HCT116 (cell line): Measurements from ENCODE around the gene MRPS12. TPM values are rescaled to one million over a fixed set of nuclear protein-coding genes. Genes with fewer than 3 reads are reported as not detected.

Experiments used
- ATAC-seq: fragments of 200-7000 bp; cut with Tn5 transposase; 2 replicates; pipeline ENCODE4 v1.9.1; 2020; ENCODE audit warnings: mild to moderate bottlenecking, moderate library complexity
- BruUV-seq: library from RNA; stranded (reverse); fragments of 400-500 nt; replicated peaks from 2 replicates; lab custom pipeline; 2021; lab: Mats Ljungman, UMichigan
- CTCF ChIA-PET: fragments of 300-600 bp; sonication (Branson Sonifier 250); formaldehyde crosslinking; loops from one replicate; lab custom pipeline; 2021; ENCODE audit warnings: antibody characterized with exemption; lab: Charles Lee
- POLR2A ChIA-PET: fragments of 300-600, 350-600 bp; sonication (Branson Sonifier 250); formaldehyde crosslinking; loops from one replicate; lab custom pipeline; 2021; ENCODE audit warnings: antibody characterized with exemption; lab: Charles Lee
- RAD21 ChIA-PET, 2 experiments: fragments of 300-600 bp; sonication (Branson Sonifier 250); formaldehyde crosslinking; loops; one replicate each; lab custom pipeline; 2023; ENCODE audit warnings: low total read pairs in 2 of 2; ENCODE audit not compliant: uncharacterized antibody in 2 of 2, unreplicated experiment in 2 of 2, low non-redundant PET in 1 of 2; lab: Charles Lee
- DNase-seq: peaks from one replicate; pipeline ENCODE4 v3.0.0-alpha.2; 2010; ENCODE audit warnings: low read depth, low spot score
- H2AFZ ChIP-seq: fragments of 200-600 bp; shearing (Covaris generic), sonication (generic); 2 replicates; pipeline ENCODE4 v1.6.1; 2017; ENCODE audit warnings: low read depth, mixed run types, mixed read lengths, antibody characterized with exemption, low read length; ENCODE audit not compliant: poor library complexity, severe bottlenecking
- H3K27ac ChIP-seq: 2 replicates; pipeline ENCODE4 v1.5.1; 2012; ENCODE audit warnings: low read depth, low read length
- H3K27me3 ChIP-seq: fragments of 200-600 bp; sonication (generic); 2 replicates; pipeline ENCODE4 v1.6.1; 2016; ENCODE audit warnings: mixed run types, low read length, mixed read lengths; ENCODE audit not compliant: insufficient read depth
- H3K36me3 ChIP-seq, 2 experiments: fragments of 200-500 bp in 1 of 2; fragments of 200-600 bp in 1 of 2; sonication (Bioruptor generic) in 1 of 2; sonication (generic) in 1 of 2; 2 replicates each; pipeline versions ENCODE4 v1.5.1 to v1.6.1; 2014 to 2016; ENCODE audit warnings: low read length in 2 of 2, inconsistent platforms in 1 of 2, mixed read lengths in 1 of 2, mixed run types in 1 of 2; ENCODE audit not compliant: insufficient read depth in 2 of 2, control insufficient read depth in 1 of 2
- H3K4me1 ChIP-seq, 2 experiments: fragments of 200-600 bp in 1 of 2; sonication (generic) in 1 of 2; 2 replicates each; pipeline versions ENCODE4 v1.5.1 to v1.6.1; 2012 to 2017; ENCODE audit warnings: low read length in 2 of 2, inconsistent platforms in 1 of 2, mild to moderate bottlenecking in 1 of 2, mixed read lengths in 1 of 2, mixed run types in 1 of 2, moderate library complexity in 1 of 2; ENCODE audit not compliant: insufficient read depth in 2 of 2, control insufficient read depth in 1 of 2
- H3K4me2 ChIP-seq: fragments of 200-600 bp; sonication (generic); 2 replicates; pipeline ENCODE4 v1.6.1; 2017; ENCODE audit warnings: mixed run types, low read length, mixed read lengths
- H3K4me3 ChIP-seq, 2 experiments: fragments of 200-600 bp in 1 of 2; sonication (generic) in 1 of 2; replicated peaks in 1 of 2; 2 replicates each; pipeline ENCODE4 v1.5.1; 2011 to 2016; ENCODE audit warnings: low read length in 2 of 2, control low read depth in 1 of 2, low read depth in 1 of 2, mild to moderate bottlenecking in 1 of 2, mixed read lengths in 1 of 2, mixed run types in 1 of 2
- H3K79me2 ChIP-seq: fragments of 200-600 bp; sonication (generic); 2 replicates; pipeline ENCODE4 v1.6.1; 2017; ENCODE audit warnings: mild to moderate bottlenecking, mixed run types, low read length, moderate library complexity, mixed read lengths; ENCODE audit not compliant: insufficient read depth
- H3K9ac ChIP-seq: fragments of 200-600 bp; sonication (generic); 2 replicates; pipeline ENCODE4 v1.6.1; 2016; ENCODE audit warnings: low read length, mixed read lengths
- H3K9me2 ChIP-seq: fragments of 200-600 bp; sonication (generic), shearing (Covaris generic); 2 replicates; pipeline ENCODE4 v1.6.1; 2017; ENCODE audit warnings: mixed run types, mild to moderate bottlenecking, moderate library complexity; ENCODE audit not compliant: insufficient read depth
- H3K9me3 ChIP-seq, 2 experiments: fragments of 200-500 bp in 1 of 2; fragments of 200-600 bp in 1 of 2; sonication (Bioruptor generic) in 1 of 2; sonication (generic) in 1 of 2; 2 replicates each; pipeline ENCODE4 v1.6.1; 2014 to 2017; ENCODE audit warnings: low read length in 2 of 2, mixed read lengths in 2 of 2, inconsistent platforms in 1 of 2, low read depth in 1 of 2, mild to moderate bottlenecking in 1 of 2, mixed run types in 1 of 2, moderate library complexity in 1 of 2; ENCODE audit not compliant: control insufficient read depth in 1 of 2, insufficient read depth in 1 of 2
- H4K20me1 ChIP-seq: fragments of 200-600 bp; sonication (generic), shearing (Covaris generic); 2 replicates; pipeline ENCODE4 v1.6.1; 2017; ENCODE audit warnings: mixed run types, mild to moderate bottlenecking, moderate library complexity; ENCODE audit not compliant: insufficient read depth
- CBX3 ChIP-seq: IDR thresholded peaks from 2 replicates; pipeline ENCODE4 v1.6.1; 2012; ENCODE audit warnings: low read depth
- CEBPB ChIP-seq: IDR thresholded peaks from 2 replicates; pipeline ENCODE4 v1.6.1; 2012; ENCODE audit warnings: low read depth
- EGR1 ChIP-seq: IDR thresholded peaks from 2 replicates; pipeline ENCODE4 v1.6.1; 2012; ENCODE audit warnings: low read depth
- ELF1 ChIP-seq: IDR thresholded peaks from 2 replicates; pipeline ENCODE4 v1.6.1; 2012; ENCODE audit warnings: low read depth, borderline replicate concordance
- EZH2 ChIP-seq: fragments of 200-600 bp; sonication (generic); IDR thresholded peaks from 2 replicates; pipeline ENCODE4 v1.6.1; 2017; ENCODE audit warnings: antibody characterized with exemption, mixed run types
- FOSL1 ChIP-seq: IDR thresholded peaks from 2 replicates; pipeline ENCODE4 v1.6.1; 2012; ENCODE audit warnings: low read depth
- POLR2AphosphoS5 ChIP-seq: IDR thresholded peaks from 2 replicates; pipeline ENCODE4 v1.6.1; 2011; ENCODE audit warnings: mild to moderate bottlenecking, low read depth, low read length, moderate library complexity
- RAD21 ChIP-seq: IDR thresholded peaks from 2 replicates; pipeline ENCODE4 v1.6.1; 2012; ENCODE audit warnings: low read depth, mild to moderate bottlenecking
- SIN3A ChIP-seq: IDR thresholded peaks from 2 replicates; pipeline ENCODE4 v1.6.1; 2012; ENCODE audit warnings: low read depth
- SP1 ChIP-seq: IDR thresholded peaks from 2 replicates; pipeline ENCODE4 v1.6.1; 2012; ENCODE audit warnings: low read depth
- SRF ChIP-seq: IDR thresholded peaks from 2 replicates; pipeline ENCODE4 v1.6.1; 2012; ENCODE audit warnings: low read depth
- YY1 ChIP-seq: IDR thresholded peaks from 2 replicates; pipeline ENCODE4 v1.6.1; 2011; ENCODE audit warnings: low read length, low read depth, moderate library complexity, mild to moderate bottlenecking; ENCODE audit not compliant: insufficient replicate concordance; ENCODE audit errors: extremely low read depth
- ZNF274 ChIP-seq: fragments of 200-500 bp; sonication (Bioruptor generic); IDR thresholded peaks from 2 replicates; pipeline ENCODE4 v1.6.1; 2014; ENCODE audit warnings: mild to moderate bottlenecking, low read depth, low read length, inconsistent platforms
- intact Hi-C: fragments of 100-400 bp; cut with micrococcal nuclease; formaldehyde crosslinking; loops from 2 replicates; pipeline ENCODE4 v1.10.0; 2022
- total RNA-seq: library from RNA; stranded (reverse); gene quantifications from one replicate; pipeline ENCODE4 v1.2.1, GENCODE V29; 2021; ENCODE audit not compliant: unreplicated experiment
- TF ChIP-seq, protein P1 (sequence below): IDR thresholded peaks from 2 replicates; pipeline ENCODE4 v1.6.1; 2012
- TF ChIP-seq, protein P2 (sequence below): IDR thresholded peaks from 2 replicates; pipeline ENCODE4 v1.6.1; 2012
- TF ChIP-seq, protein P3 (sequence below), 3 experiments: fragments of 200-600 bp in 1 of 3; sonication (generic) in 1 of 3; IDR thresholded peaks in 2 of 3; conservative IDR thresholded peaks in 1 of 3; 2 replicates each; pipeline ENCODE4 v1.5.1; 2012 to 2017; ENCODE audit warnings: low read depth in 2 of 3, low read length in 2 of 3, antibody characterized with exemption in 1 of 3, borderline replicate concordance in 1 of 3, control low read depth in 1 of 3, mild to moderate bottlenecking in 1 of 3, mixed read lengths in 1 of 3, mixed run types in 1 of 3, moderate library complexity in 1 of 3; ENCODE audit not compliant: insufficient read depth in 1 of 3
- TF ChIP-seq, protein P4 (sequence below): IDR thresholded peaks from 2 replicates; pipeline ENCODE4 v1.6.1; 2012; ENCODE audit warnings: low read depth

The MRPS12 gene
- total RNA-seq, 1 experiment from 2014 or later = 97.7 TPM

DNA sequence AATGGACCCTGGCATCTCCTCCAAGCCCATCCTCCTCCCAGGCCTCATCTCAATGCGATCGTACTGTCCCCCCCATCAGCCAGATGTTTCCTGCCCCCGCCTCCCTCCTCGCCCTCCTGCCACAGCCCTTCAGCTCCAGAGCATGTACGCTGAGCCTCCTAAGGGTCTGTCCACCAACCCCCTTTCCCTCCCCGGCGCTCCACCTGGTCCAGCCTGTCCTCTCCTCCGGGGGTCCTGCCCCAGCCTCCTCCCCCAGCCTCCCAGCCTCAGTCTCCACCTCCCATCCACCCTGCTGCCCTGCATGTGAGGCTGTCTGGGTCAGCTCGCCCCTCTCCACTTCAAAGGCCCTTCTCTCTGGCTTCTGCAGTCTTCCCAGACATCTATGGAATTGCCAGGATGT, 35.8 kb upstream of the MRPS12 start:
- Histone ChIP-seq H2AFZ (no peak overlapping the region), H3K27me3 (no peaks in the 10 kb centered on the region), H4K20me1 (no peaks in the 10 kb centered on the region), H3K36me3 (no peaks in the 10 kb centered on the region), H3K9me3 (no peaks in the 10 kb centered on the region), H3K9ac (no peak overlapping the region), H3K4me3 (no peak overlapping the region), H3K9me2 (no peaks in the 10 kb centered on the region), H3K4me2 (no peak overlapping the region), H3K27ac (no peak overlapping the region)
- CTCF ChIA-PET = no interaction called here
- BruUV-seq = no TSS peak
- RAD21 ChIA-PET = no interaction called here
- ATAC-seq = no peak
- POLR2A ChIA-PET = no interaction called here
- no peak for TF ChIP-seq EGR1
- TF ChIP-seq RAD21 = no peak
- no peak for TF ChIP-seq ELF1
- TF ChIP-seq, protein P1, sequence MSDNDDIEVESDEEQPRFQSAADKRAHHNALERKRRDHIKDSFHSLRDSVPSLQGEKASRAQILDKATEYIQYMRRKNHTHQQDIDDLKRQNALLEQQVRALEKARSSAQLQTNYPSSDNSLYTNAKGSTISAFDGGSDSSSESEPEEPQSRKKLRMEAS = no peak
- no peak for TF ChIP-seq ZNF274
- no peak for TF ChIP-seq POLR2AphosphoS5
- TF ChIP-seq FOSL1 = no peak
- TF ChIP-seq SRF = no peak
- TF ChIP-seq, protein P2, sequence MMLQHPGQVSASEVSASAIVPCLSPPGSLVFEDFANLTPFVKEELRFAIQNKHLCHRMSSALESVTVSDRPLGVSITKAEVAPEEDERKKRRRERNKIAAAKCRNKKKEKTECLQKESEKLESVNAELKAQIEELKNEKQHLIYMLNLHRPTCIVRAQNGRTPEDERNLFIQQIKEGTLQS = no peak
- TF ChIP-seq EZH2 = no peak
- no peak for TF ChIP-seq SIN3A
- TF ChIP-seq SP1 = no peak
- TF ChIP-seq CBX3 = no peak
- TF ChIP-seq, protein P3, sequence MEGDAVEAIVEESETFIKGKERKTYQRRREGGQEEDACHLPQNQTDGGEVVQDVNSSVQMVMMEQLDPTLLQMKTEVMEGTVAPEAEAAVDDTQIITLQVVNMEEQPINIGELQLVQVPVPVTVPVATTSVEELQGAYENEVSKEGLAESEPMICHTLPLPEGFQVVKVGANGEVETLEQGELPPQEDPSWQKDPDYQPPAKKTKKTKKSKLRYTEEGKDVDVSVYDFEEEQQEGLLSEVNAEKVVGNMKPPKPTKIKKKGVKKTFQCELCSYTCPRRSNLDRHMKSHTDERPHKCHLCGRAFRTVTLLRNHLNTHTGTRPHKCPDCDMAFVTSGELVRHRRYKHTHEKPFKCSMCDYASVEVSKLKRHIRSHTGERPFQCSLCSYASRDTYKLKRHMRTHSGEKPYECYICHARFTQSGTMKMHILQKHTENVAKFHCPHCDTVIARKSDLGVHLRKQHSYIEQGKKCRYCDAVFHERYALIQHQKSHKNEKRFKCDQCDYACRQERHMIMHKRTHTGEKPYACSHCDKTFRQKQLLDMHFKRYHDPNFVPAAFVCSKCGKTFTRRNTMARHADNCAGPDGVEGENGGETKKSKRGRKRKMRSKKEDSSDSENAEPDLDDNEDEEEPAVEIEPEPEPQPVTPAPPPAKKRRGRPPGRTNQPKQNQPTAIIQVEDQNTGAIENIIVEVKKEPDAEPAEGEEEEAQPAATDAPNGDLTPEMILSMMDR (IDR thresholded peaks at IDR 0.05 in 2 of 3, conservative IDR thresholded peaks at IDR 0.05 in 1 of 3; ENCODE audit: borderline replicate concordance in 1 of 3, insufficient read depth in 1 of 3, low read depth in 2 of 3, low read length in 2 of 3) = no peak
- TF ChIP-seq CEBPB = no peak
- TF ChIP-seq YY1 = no peak
- TF ChIP-seq, protein P4, sequence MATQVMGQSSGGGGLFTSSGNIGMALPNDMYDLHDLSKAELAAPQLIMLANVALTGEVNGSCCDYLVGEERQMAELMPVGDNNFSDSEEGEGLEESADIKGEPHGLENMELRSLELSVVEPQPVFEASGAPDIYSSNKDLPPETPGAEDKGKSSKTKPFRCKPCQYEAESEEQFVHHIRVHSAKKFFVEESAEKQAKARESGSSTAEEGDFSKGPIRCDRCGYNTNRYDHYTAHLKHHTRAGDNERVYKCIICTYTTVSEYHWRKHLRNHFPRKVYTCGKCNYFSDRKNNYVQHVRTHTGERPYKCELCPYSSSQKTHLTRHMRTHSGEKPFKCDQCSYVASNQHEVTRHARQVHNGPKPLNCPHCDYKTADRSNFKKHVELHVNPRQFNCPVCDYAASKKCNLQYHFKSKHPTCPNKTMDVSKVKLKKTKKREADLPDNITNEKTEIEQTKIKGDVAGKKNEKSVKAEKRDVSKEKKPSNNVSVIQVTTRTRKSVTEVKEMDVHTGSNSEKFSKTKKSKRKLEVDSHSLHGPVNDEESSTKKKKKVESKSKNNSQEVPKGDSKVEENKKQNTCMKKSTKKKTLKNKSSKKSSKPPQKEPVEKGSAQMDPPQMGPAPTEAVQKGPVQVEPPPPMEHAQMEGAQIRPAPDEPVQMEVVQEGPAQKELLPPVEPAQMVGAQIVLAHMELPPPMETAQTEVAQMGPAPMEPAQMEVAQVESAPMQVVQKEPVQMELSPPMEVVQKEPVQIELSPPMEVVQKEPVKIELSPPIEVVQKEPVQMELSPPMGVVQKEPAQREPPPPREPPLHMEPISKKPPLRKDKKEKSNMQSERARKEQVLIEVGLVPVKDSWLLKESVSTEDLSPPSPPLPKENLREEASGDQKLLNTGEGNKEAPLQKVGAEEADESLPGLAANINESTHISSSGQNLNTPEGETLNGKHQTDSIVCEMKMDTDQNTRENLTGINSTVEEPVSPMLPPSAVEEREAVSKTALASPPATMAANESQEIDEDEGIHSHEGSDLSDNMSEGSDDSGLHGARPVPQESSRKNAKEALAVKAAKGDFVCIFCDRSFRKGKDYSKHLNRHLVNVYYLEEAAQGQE = no peak
- TF ChIP-seq, all 23 proteins: peak for 0
- Histone ChIP-seq H3K4me1 (peaks cover 0 to 9% of the 10 kb centered on the region in 2 experiments; a peak in 1 of 4 replicates), H3K79me2 (no peaks in the 10 kb centered on the region)
- intact Hi-C loops = no loop called here
- no peak for DNase-seq
